HG03045 (cell line): Measurements from ENCODE around the gene DDX52.
"Not testable (repeated sequence)": the region's sequence is repeated elsewhere in the genome, so short reads cannot be mapped to it uniquely, and the experiment has no call there.

Experiments used
- ATAC-seq: cut with Tn5 transposase; IDR thresholded peaks from one replicate; pipeline ENCODE4 v1.9.1; 2021; ENCODE audit warnings: mild to moderate bottlenecking, moderate library complexity; ENCODE audit not compliant: unreplicated experiment

Gene DDX52, protein sequence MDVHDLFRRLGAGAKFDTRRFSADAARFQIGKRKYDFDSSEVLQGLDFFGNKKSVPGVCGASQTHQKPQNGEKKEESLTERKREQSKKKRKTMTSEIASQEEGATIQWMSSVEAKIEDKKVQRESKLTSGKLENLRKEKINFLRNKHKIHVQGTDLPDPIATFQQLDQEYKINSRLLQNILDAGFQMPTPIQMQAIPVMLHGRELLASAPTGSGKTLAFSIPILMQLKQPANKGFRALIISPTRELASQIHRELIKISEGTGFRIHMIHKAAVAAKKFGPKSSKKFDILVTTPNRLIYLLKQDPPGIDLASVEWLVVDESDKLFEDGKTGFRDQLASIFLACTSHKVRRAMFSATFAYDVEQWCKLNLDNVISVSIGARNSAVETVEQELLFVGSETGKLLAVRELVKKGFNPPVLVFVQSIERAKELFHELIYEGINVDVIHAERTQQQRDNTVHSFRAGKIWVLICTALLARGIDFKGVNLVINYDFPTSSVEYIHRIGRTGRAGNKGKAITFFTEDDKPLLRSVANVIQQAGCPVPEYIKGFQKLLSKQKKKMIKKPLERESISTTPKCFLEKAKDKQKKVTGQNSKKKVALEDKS

DNA sequence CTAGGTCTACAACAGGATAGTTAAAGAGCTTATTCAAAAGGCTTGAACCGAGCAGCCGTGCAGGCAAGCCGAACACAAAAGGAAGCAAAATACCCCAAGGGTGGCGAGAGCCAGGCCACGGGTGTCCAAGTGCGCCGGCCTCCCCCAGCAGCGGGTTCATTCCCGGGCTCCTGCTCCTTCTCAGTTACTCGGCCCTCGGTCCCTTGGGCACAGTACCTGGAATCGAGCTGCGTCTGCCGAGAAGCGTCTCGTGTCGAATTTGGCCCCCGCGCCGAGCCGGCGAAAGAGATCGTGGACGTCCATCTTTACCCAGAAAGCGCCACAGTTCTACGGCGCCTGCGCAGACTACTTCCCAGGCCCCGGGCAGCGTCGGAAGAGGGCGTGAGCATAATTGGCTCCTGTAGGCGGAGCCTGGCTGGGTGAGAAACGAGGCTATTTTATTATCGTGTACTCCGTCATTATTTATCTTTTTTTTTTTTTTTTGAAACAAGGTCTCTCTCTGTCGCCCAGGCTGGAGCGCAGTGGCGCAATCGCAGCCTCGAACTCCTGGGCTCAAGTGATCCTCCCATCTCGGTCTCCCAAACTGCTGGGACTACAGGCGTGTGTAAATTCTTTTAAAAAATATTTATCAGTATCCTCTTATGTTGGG is at the start of gene DDX52:
Gene DDX52 (minus strand): TSS at position 329 of the 649 bp plus-strand sequence. CDS start 26 bp downstream, at position 303.
- ATAC-seq, result peak; percentile 89

DNA sequence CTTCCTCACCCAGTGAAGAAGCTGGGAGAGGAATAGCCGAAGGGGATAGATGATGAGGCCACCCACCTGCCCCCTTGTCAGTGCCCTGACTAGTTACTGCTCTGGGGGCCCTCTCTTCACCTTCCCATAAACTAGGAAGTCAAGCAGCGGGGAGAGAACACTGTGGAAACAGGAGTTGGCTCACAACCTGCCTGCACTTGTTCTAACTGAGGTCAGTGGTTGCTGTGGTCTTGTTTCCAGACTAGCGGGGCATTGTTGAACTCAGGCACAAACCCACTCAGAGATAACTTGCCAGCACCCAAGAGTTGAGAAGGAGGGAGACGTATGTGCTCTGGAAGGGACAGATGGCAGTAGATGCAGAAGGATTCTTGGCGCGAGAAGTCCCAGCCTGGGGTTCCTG is 48.6 kb upstream of the DDX52 start:
- ATAC-seq, result no peak

DNA sequence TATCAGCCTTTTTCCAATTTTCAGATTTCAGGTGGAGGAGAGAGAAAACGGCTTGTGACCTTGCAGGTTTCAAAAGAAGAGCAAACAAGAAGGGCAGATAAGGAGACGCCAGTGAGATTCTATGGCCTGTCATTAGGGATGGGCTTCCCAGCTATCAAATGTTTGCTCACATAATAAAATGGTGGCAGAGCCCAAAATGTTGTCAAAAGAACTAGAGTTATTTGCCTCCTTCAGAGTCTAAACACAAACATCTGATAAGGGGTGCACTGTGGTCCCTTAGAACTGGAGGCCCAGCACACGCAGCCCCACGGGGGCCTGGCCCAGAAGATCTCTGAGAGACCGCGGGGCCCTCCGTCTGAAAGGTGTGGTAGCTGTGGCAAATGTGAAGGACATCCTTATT is 46.1 kb upstream of the DDX52 start:
- no peak for ATAC-seq

DNA sequence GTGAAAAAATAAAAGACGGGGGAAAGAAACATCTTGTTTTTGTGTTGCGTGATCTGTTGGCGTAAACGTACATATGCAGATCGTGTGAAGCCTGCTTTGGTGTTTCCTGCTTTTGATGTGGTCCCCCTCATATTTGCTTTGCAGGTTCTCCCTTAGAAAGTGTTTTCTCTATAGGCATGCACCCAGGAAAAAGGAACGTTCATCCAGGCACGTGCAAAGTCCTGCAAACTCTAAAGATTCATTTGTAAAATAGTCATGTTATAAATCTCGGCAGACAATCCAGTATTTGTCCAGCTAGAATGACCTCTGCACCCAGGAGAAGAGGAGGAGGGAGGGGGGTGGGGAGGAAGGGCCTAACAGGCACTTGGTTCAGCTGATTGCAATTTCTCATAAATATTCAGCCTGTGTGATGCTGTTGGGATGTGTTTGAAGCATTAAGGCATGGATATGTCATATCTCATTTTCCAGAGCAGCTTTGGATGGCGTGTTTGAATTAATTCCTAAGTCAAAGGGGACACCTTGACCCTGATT is 40.3 kb upstream of the DDX52 start:
- no peak for ATAC-seq

DNA sequence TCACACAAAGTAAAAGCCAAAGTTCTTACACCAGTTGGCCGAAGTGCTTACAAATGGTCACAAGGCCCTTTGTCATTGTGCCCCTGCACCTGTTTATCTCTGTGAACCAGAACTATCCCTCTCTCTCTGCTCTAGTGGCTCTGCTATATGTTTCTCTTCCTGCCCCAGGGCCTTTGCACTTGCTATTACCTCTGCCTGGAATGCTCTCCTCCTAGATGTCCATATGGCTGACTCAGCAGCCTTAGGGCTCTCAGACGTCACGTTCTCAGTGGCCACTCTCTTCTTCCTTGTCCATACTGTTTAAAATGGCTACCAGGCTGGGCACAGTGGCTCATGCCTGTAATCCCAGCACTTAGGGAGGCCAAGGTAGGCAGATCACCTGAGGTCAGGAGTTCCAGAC is 38.8 kb upstream of the DDX52 start:
- ATAC-seq, result no peak

DNA sequence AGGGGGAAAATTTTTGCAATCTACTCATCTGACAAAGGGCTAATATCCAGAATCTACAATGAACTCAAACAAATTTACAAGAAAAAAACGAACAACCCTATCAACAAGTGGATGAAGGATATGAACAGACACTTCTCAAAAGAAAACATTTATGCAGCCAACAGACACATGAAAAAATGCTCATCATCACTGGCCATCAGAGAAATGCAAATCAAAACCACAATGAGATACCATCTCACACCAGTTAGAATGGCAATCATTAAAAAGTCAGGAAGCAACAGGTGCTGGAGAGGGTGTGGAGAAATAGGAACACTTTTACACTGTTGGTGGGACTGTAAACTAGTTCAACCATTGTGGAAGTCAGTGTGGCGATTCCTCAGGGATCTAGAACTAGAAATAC is 36.7 kb upstream of the DDX52 start:
- ATAC-seq, result not testable (repeated sequence)

DNA sequence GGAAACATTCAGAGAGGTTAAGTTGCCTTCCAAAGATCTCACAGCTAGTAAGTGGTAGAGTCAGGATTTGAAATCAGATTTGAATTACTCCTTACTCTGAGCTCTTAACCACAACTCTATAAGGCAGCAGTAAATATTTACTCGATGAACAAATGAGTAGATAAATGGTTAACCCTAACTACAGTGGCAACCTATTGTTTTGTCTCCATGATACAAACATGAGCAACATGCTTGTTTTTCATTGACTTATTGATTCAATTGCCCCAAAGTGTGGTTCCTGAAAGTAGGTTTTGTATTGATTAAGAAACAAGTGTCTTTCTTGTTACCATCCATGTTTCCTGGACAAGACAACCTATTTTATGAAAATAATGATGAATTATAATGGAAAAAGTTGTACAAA is 34.8 kb upstream of the DDX52 start:
- no peak for ATAC-seq

DNA sequence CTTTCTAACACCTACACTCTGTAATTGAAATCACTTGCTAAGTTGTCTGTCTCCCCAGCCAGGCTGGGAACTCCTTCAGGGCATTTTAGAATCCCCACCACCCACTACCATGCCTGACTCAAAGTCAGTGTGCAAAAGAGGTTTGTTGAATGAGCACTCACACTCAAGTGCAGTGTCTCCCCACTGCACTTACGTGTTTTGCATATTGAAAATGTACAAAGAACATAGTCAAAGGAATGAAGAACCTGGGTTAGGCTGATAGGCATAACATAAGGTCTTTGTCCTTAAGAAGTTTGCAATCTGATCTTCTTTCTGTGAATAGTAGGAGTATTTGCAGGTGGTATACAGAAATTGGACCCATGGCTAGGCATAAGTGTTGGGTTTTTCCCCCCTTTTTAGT is 33.8 kb upstream of the DDX52 start:
- no peak for ATAC-seq

DNA sequence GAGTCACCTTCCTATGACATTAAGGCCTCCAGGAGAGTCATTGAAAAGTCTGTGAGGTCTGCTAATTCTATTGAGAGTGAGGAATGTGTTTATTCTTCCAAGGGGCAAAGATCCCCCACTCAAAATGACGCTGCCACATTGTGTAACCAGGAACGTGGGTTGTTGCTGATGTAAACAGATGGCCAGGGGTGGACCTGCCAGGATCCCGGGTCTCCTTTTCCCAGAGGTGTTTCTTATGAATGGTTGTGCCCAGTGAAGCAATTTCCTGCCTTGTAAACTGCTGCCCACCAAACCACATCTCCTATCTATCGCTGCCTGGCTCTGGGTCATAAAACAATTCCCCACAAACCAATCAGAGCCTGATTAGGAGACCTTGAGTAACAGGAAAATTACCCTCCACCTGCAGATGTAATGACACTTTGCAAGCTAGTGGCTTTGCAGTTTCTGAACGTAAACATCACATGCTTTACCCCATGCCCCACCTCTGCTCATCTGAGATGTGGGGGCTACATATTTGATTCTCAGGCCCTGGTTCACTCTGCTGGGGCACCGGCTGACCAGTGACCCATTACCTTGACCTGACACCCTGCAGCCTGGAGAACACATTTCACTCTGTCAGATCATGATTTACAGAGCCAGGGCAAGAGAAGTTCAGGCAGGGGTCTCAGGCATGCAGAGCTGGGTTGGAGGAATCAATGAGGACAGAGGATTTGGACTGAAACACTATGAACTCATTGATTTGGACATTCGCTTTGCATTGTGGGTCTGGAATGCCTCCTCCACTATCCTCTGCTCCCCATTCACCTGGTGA is 33.1 kb upstream of the DDX52 start:
- no peak for ATAC-seq

DNA sequence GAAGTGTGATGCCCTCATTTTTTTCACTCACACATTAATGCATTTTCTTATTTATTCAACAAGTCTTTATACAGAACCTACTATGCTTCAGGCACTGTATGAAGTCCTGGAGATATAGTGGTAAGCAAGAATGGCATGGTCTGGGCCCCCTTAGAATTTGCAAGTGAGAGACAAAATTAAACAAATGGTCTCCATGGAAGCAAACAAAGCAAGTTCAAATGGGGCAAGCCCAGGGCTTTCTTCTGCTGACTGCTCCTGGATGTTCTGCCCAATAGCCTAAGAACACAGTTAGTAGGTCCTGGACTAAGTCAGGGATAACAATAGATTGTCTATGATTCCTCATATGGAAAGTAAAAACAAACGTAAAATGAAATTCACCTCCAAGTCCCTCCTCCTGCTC is 31.3 kb upstream of the DDX52 start:
- no peak for ATAC-seq

DNA sequence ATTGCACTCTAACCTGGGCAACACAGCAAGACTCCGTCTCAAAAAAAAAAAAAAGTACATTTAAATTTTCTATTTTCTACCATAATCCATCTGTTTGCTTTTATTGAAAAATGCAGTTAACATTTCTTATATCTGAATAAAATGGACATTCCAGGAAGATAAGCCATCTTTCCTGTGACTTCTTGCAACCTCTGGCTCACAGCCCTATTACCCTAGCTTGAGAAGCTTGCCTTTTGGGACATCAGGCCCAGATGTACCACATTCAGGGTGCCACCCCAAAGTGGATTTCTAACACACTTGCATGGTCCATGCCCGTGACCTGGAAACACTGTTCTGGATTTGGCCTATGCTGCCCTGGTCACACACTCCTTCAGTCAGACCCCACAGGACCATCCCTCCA is 30.1 kb upstream of the DDX52 start:
- ATAC-seq, result no peak

DNA sequence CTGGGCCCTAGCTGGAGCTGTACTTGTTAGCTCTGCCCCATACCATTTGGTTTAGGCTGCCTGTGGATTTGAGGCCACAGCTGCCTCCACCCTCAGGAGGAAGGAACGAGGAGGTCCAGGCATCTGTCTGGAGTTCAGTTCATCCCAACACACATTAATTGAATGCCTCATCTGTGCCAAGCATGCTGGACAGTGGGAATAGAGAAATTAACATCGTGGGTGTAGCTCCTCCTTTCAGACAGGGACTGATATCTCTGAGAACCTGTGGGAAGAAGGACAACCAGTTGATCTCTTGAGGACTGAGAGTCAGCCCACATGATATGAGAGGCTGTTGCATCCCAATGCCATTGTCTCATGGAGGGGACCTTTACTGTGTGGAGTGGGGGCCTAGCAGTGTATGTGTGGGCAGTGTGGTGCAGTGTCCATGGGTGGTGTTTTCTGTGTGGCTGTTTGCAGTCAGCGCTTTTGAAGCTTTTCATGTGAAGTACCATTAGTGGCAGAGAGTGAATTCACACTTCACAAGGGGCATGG is 29.4 kb upstream of the DDX52 start:
- ATAC-seq, result no peak

DNA sequence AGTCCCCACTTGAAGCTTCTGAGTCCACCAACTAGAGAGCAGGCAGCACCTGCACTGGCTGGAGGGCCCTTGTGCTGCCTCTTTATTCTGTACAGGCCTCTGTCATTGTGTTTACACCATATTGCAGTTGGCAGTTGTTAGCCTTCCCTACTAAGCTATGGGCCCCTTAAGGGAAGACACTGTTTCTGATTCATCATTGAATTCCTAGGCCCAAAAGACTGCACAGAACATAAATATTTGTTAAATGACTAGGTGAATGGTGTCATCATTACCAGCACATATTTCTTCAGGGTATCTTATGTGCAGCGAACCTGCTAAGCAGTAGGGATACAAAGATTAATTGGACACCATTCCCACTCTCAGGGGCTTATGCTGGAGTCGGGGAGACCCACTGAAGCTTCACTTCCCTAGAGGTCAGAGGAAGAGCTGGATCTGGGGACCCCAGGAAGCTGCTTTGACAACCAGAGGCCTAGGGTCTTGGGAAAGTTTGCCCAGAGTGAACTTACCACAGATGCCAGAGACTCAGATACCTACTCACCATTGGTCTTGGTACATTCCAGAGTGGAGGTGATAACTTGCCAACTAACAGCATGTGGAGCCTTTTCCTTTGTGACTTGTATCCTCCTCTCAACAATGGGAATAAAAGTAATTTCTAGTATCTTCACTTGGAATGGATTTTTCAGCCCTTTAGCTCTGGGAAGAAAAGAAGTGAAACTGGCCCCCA is 28.7 kb upstream of the DDX52 start:
- ATAC-seq, result no peak

DNA sequence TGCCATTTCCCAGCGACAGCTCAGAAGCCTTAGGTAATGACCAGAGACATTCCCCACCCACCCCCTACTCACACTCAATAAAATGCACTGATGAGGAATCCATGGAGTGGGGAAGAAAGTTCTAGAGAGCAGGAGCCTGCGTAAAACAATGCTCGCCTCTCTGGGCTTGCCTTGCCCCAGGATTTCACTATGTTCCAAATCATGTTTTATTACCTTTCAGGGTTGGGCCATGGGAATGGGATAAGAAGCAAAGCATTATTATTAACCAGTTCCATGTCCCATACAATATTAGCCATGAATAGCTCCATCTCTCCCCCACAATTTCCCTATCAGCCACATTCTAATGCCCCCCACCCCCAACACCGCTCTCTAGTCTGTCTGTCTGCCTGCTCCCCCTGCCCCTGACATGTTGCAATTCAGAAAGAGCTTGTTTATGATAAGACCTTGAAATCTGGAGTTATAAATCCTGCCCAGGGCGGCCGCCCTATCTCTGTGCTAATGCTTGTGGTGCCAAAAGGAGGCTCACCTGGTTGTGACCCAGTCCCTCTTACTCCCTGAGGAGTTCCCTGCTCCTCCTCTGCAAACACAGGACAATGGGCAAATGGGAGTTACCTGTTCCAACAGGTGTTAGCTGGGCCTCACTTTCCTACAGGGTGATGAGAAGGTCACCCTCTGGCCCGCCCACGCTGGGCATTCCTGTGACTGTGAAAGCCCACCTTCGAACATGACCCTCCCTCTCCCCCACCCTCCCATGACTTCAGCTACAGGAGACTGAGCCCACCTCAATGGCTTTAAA is 28.0 kb upstream of the DDX52 start:
- no peak for ATAC-seq

DNA sequence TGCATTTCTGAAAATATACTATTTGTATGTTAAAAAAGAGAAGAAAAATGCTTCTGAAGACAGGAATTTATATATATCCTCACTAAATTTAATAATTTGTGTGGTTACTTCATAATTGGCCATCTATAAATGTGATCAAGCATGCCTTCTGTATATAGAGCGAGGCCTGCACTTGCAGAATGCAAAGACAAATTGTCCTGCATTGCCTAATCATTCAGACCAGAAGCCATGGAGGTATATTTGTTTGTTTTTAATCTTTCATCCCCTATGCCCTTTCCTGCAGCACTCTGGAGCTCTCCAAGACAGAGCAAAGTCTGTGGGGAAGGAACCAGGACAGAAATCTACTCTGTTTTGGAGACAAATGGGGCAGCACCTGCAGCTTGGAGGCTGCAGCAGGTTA is 23.8 kb upstream of the DDX52 start:
- no peak for ATAC-seq

DNA sequence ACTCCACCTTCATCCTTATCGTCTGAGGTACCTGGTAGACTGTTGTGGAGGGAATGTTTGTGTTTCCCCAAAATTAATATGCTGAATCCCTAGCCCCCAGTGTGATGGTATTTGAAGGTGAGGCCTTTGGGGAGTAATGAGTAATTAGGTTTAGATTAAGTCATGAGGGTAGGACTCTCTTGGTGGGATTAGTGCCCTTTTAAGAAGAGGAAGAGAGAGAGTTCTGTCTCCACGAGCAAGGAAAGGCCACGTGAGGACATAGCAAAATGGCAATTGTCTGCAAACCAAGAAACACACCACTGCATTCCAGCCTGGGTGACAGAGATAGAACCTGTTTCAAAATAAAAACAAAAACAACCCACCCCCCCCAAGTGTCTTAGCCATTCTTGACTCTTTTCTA is 21.0 kb upstream of the DDX52 start:
- ATAC-seq, result no peak

DNA sequence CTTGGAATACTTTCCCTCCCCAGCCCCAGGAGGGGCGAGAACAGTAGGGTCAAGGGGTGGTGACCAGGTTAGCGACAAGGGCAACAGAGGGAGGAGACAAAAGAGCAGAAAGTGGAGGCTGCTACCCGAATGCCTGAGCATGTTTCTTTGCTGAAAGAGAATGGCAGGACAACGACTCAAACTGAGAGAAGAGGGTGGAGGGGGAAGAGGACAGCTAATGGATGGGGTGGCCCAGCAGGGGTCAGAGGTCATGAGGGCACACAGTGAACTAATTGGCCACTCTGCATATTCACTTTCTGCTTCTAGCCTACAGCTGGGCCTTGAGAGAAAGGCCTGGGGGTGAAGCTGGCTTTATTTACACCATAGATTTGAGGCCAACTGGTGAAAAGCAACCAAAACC is 19.1 kb upstream of the DDX52 start:
- no peak for ATAC-seq

DNA sequence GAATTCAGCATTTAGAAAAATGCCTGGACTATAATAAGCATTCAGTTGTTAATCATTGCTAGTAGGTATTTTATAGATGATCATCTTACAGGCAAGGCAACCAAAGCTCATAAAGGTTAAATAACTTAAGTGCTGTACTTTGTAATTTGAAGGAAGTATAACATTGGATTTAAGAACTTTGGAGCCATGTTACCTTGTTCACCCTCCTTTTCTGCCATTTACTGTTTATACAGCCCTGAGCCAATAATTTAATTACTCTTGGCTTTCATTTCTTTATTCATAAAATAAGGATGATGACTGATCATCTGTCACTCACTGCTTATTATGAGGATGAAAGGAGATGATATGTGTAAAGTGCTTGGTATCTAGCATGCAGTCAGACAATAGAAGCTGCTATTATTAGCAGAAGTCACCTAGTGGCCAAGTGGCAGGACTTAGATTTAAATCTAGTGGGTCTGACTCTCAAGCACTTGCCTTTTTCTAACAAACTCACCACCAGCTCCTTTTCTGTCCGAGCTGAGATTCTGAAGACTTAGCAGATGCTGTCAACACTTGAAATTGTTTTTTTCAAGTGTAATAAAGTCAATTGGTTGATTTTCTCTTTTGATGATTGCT is 18.3 kb upstream of the DDX52 start:
- no peak for ATAC-seq

DNA sequence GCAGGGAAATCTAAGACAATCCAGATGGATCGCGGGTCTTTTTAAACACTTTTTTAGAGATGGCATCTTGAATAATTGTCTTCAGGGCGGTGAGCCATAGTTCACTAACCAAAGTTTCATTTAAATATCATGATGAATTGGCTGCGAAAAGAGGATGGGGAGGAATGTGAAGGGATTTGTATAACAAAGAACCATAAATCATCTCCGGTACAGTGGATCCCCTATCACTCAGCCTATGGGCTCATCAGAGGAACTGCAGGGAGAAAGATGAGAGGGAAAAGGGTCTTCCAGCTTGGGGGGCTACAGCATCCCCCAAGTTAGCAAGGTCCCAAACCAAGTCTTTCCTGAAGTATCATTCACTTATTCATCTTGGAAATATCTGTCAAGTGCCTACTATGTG is 16.7 kb upstream of the DDX52 start:
- ATAC-seq, result no peak
